ENCODE data around the gene NEK5. TPM values are rescaled to one million over a fixed set of nuclear protein-coding genes. Genes with fewer than 3 reads are reported as not detected.
A peak's percentile ranks its signal among the peaks of the same experiment; 100 is the strongest.
"Not testable (repeated sequence)": the region's sequence is repeated elsewhere in the genome, so short reads cannot be mapped to it uniquely, and the experiment has no call there.

NEK5 gene
- total and polyA plus RNA-seq, 2 experiments from 2014 or later = 1.2 to 1.3 TPM

- TF ChIP-seq CTCF (IDR thresholded peaks at IDR 0.05; ENCODE audit: poor library complexity) = no peak
- no peak for TF ChIP-seq EZH2phosphoT487 (IDR thresholded peaks at IDR 0.05; ENCODE audit: low read depth, severe bottlenecking, unreplicated experiment)
- Histone ChIP-seq H3K4me1 (ENCODE audit: insufficient read depth) (peaks cover 13% of the 10 kb centered on the region), H3K79me2 (no peaks in the 10 kb centered on the region), H2AFZ (no peak overlapping the region), H3K9me3 (ENCODE audit: low read depth) (no peaks in the 10 kb centered on the region), H4K20me1 (ENCODE audit: insufficient read depth, poor library complexity, severe bottlenecking) (no peaks in the 10 kb centered on the region), H3K36me3 (replicated peaks; ENCODE audit: insufficient read depth, low read depth) (no peaks in the 10 kb centered on the region), H3K4me2 (no peak overlapping the region), H3K4me3 (no peak overlapping the region), H3K9me2 (replicated peaks; ENCODE audit: insufficient read depth) (no peaks in the 10 kb centered on the region), H3K27me3 (no peaks in the 10 kb centered on the region), H3K27ac (no peak overlapping the region)
- no peak for DNase-seq (ENCODE audit: low spot score)
- 68% methylated on average over 2 of the region's 2 CpGs for WGBS (ENCODE audit: low lambda C conversion rate, missing lambda C conversion rate)
These were observed 36.5 kb upstream of the NEK5 start for GRCh38 chr13:52165411-52165810.

GRCh38 chr13:52164989-52165388 lies 36.1 kb upstream of the NEK5 start:
- no peaks in the 10 kb centered on the region for H3K79me2 ChIP-seq
- TF ChIP-seq EZH2 (IDR thresholded peaks at IDR 0.05; ENCODE audit: borderline replicate concordance) (no peak), EZH2phosphoT487 (IDR thresholded peaks at IDR 0.05; ENCODE audit: low read depth, severe bottlenecking, unreplicated experiment) (no peak), CTCF (IDR thresholded peaks at IDR 0.05; ENCODE audit: poor library complexity) (no peak)
- H3K27me3 ChIP-seq = no peaks in the 10 kb centered on the region
- H3K4me2 ChIP-seq = no peak overlapping the region
- peaks cover 14% of the 10 kb centered on the region for H3K4me1 ChIP-seq (ENCODE audit: insufficient read depth)
- H4K20me1 ChIP-seq (ENCODE audit: insufficient read depth, poor library complexity, severe bottlenecking) = no peaks in the 10 kb centered on the region
- H3K9me3 ChIP-seq (ENCODE audit: low read depth) = no peaks in the 10 kb centered on the region
- no peak overlapping the region for H3K4me3 ChIP-seq
- no peak for DNase-seq (ENCODE audit: low spot score)
- no peak overlapping the region for H3K27ac ChIP-seq
- no peaks in the 10 kb centered on the region for H3K9me2 ChIP-seq (replicated peaks; ENCODE audit: insufficient read depth)
- no peaks in the 10 kb centered on the region for H3K36me3 ChIP-seq (replicated peaks; ENCODE audit: insufficient read depth, low read depth)
- H2AFZ ChIP-seq = no peak overlapping the region

DNA sequence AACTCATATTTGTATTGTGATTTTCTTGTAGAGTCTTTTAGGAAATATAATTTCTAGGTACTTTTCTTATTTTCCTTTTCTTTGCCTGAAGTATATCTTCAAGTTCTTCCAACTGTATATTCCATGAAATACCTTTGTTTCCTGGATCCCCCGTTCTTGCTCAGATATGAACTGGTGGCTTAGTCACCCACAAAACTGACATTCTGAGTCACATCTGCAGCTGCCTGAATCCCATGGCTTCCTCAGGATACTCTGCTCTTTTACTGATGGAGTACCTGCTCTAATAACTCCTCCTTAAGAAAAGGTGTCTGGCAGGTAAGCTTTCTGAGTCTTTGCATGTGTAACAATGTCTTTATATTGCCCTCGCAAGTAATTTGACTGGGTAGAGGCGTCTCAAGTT lies 35.0 kb upstream of the NEK5 start:
- WGBS (ENCODE audit: low lambda C conversion rate, missing lambda C conversion rate) = 85% methylated on average over 3 of the region's 3 CpGs

DNA sequence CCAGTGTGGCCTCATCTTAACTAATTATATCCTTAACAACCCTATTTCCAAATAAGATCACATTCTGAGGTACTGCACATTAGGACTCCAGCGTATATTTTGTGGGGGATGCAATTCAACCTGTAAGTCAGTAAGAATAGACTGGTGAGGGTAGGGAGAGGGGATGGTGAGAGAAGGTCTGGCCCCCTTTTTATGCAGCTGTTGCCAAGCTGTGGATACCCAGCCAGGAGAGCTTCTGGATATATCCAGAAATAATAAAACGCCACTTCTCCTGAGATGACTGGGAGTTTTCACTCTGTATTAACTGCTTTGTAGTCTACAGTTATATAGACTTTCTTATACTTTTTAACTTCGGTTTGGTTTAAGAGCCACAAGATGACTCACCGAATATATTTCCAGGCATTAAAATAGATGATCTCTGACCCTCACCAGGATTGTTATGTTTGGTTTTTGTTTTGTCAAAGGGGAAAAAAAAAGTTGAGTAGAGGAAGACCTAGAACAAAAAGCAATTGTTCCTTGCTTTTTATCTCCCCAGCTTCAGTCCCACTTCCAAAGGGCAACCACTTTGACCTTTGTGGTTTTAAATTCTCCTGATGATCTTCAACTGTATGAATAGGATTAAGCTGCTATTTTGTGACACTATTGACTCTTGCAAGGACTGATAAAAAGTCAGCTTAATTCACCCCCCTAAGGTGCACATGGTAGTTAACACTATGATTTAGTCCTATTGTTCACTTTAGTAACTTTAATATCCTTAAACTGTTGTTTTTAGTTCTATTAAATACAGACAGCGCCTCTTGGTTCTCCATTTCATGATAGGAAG lies 33.6 kb upstream of the NEK5 start:
- no peaks in the 10 kb centered on the region for H4K20me1 ChIP-seq (ENCODE audit: insufficient read depth, poor library complexity, severe bottlenecking)

More for the DNA sequence above, 35.0 kb upstream of the NEK5 start:
- not testable (repeated sequence) for H3K79me2 ChIP-seq; DNase-seq (ENCODE audit: low spot score); H3K4me2 ChIP-seq; H4K20me1 ChIP-seq (ENCODE audit: insufficient read depth, poor library complexity, severe bottlenecking); H3K9me2 ChIP-seq (replicated peaks; ENCODE audit: insufficient read depth); H3K27ac ChIP-seq; H3K36me3 ChIP-seq (replicated peaks; ENCODE audit: insufficient read depth, low read depth); H3K27me3 ChIP-seq; H2AFZ ChIP-seq; H3K4me3 ChIP-seq; H3K9me3 ChIP-seq (ENCODE audit: low read depth)
- peaks cover 18% of the 10 kb centered on the region for H3K4me1 ChIP-seq (ENCODE audit: insufficient read depth)

More for the DNA sequence above, 33.6 kb upstream of the NEK5 start:
- H3K4me1 ChIP-seq (ENCODE audit: insufficient read depth) = peaks cover 24% of the 10 kb centered on the region
- TF ChIP-seq CTCF (IDR thresholded peaks at IDR 0.05; ENCODE audit: poor library complexity) (no peak), EZH2 (IDR thresholded peaks at IDR 0.05; ENCODE audit: borderline replicate concordance) (no peak), EZH2phosphoT487 (IDR thresholded peaks at IDR 0.05; ENCODE audit: low read depth, severe bottlenecking, unreplicated experiment) (no peak)
- WGBS (ENCODE audit: low lambda C conversion rate, missing lambda C conversion rate) = 48% methylated on average over 5 of the region's 5 CpGs
- H3K79me2 ChIP-seq = peaks cover 6% of the 10 kb centered on the region
- peak overlapping the region; percentile 71 for H3K27ac ChIP-seq
- no peak overlapping the region for H3K4me3 ChIP-seq
- no peaks in the 10 kb centered on the region for H3K27me3 ChIP-seq
- no peaks in the 10 kb centered on the region for H3K9me3 ChIP-seq (ENCODE audit: low read depth)
- no peak for DNase-seq (ENCODE audit: low spot score)
- no peak overlapping the region for H2AFZ ChIP-seq
- H3K4me2 ChIP-seq = no peak overlapping the region
- H3K36me3 ChIP-seq (replicated peaks; ENCODE audit: insufficient read depth, low read depth) = no peaks in the 10 kb centered on the region
- no peaks in the 10 kb centered on the region for H3K9me2 ChIP-seq (replicated peaks; ENCODE audit: insufficient read depth)

Measured in hepatocyte (in vitro differentiated cells).